HG02798 (cell line): Measurements from ENCODE around the gene SKAP1.

Experiments
- ATAC-seq: cut with Tn5 transposase; IDR thresholded peaks from one replicate; pipeline ENCODE4 v1.9.1; 2021; ENCODE audit warnings: mild to moderate bottlenecking; ENCODE audit not compliant: unreplicated experiment, poor library complexity

Gene SKAP1

DNA sequence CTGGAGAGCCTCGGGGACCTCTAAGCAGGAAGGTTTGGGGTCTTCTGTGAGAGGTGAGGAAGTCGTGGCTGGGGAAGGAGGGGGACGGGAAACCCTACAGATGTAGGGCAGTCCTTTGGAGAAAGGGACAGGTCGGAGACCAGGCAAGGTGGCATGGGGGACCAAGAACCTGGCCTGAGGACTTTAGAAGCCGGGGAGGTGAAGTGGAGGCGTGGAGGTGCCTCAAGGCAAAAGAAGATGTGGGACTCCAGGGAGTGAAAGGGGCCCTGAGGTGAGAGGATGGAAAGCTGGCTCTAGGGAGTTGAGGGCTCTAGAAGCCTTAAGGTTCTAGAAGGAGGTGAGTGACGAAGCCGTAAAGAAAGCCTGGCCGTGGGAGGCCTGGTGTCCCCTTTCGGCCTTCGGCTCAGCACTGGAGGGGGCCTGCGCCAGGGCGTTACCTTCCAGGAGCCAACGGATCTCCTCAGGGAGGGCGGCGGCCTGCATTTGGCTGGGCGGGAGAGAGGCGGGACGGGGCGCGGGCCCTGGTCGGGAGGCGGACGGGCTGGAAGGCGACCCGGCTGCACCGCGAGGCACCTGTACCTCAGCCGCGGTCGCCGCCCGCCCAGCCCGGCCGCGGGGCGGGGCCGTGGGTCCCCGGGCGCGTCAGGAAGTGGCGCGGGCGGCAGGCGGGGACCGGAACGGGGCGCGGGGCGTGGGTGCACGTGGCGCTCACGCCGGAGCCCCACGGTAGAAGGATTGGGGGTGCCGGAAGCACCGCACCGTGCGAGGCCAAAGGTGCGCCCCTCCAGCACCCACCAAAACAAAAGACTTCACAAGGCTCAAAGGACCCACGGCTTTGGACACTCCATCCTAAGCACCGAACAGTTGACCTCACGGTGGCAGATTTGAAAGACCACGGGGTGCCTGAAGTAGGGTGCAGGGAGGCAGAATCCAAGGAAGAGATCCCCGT, at the start of gene SKAP1:
Gene SKAP1, minus strand, starts transcription at position 577 of the 949 bp plus-strand sequence.
- peak; percentile 86 for ATAC-seq

DNA sequence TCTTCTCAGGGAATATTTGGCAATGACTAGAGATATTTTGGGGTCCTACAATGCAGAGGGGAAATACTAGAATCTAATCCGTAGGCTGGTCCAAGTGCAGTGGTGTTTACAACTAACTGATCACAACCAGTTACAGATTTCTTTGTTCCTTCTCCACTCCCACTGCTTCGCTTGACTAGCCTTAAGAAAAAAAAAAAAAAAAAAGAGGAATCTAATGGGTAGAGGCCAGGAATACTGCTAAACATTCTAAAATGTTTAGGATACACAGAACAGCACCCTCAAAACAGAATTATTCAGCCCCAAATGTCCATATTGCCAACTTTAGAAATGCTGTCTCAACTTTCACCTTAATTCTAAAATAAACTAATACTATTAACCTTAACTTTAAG, 49.0 kb upstream of the SKAP1 start:
- ATAC-seq, result no peak

DNA sequence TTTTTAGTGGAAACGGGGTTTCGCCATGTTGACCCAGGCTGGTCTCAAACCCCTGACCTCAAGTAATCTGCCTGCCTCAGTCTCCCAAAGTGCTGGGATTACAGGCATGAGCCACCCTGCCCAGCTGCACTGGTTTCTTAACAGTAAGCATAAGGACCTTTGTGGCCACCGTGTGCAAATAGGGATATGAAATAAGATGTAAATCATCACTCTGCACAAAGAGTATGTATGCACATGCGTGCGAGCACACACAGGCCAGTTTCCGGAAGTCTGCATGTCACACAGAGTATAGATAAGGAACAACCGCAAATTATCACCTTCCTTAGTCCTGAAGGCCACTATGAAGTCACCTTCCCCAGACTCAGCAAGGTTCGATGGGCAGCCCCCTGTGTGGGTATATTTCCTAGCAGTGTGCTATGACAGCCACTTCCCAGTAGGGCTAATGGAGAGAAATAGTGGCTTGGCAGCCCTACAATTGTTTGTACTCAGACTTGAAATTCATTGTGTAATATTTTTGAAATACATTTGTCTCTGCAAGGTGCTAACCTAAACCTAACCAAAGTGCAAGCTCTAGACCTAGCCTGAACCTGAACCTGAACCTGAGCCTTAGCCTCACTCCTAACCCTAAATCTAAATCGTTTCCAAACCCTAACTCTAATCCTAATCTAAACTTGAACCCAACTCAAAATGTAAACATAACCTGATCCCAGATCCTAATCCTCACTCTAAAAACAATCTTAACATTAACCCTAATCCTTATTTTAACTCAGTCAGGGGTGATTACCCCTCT, 48.4 kb upstream of the SKAP1 start:
- peak; percentile 88 for ATAC-seq

DNA sequence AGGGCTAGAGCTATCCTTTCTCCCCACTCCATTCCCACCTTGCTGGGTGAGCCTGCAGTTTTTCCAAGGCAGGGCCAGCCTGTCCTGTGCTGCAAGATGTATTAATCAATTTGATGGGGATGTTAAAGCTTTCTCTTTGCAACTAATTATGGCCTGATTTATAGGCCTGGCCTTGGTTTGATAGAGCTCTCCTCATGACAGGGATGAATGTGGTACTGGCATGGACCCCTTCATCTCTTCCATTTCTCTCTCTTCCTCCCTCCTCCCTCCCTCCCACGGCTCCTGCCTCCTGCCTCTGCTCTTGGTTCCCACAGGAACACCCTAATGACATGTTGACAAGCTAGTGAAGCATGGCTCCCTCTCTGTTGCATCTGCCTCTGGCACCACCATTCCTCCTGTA, 47.2 kb upstream of the SKAP1 start:
- no peak for ATAC-seq

DNA sequence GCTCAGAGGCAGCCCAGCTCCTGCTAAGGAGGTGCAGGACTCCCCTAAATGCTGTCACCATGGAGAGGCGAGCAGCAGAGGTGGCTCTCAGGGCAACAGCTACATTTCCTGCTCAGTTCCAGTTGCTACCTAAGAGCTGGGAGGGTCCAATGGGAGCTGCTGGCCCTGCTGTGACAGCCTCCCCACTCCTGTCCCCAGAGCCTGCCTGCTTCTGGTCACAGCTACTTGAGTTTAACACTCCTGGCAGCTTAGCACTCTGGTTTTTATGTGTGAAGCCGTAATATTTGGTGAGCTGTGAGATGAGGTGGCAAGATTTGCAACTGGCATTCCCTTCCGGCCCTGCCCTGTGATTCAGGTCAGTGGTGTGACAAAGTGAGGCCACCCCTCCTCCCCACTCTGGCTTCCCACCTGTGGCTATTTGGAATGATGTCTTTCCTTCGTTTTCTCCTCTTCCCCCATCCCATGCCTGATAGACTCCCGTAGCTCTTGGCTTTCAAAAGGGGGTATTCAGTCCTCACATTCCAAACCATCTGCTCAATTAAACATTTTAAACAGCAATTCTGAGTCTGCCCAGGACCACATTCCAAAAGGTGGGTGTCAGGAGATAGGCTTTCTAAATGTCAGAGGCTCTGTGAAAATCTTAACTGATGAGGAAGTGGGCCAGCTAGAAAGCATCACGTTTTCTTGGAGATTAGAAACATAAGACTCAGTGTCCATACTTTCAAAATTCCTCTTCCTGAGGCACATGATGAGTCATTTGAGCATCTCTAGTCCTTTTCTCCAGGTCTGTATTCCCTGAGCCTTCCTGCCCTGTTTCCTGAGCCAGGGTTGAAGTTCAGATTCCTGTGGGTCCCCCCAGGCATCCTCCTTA, 42.6 kb upstream of the SKAP1 start:
- ATAC-seq, result no peak

DNA sequence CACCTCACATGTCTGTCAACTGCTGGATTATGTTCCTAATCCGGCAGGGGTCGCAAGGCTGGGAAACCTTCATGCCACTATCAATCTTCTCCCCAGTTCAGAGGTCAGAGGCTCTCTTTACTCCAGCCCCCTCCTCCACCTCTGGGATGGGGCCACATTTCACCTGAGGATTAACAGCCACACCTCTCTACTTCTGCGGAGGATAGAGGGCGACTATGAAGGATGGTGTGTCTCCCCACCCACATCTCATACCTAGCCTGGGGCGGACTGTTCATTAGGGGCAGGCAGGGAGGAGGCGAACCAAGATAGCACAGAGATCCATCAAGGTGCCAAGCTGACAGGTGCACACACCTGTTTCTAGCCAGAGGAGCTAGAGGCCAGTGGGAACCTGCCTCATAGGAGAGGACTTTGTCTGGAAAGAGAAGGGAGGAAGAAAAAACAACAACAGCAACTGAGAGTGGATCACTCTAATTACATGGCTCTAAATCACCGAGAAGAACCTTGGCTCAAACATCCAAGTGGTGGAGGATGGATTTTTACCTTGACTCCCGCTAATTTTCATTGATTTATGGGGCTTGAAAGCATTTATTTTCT, 41.9 kb upstream of the SKAP1 start:
- ATAC-seq, result no peak

DNA sequence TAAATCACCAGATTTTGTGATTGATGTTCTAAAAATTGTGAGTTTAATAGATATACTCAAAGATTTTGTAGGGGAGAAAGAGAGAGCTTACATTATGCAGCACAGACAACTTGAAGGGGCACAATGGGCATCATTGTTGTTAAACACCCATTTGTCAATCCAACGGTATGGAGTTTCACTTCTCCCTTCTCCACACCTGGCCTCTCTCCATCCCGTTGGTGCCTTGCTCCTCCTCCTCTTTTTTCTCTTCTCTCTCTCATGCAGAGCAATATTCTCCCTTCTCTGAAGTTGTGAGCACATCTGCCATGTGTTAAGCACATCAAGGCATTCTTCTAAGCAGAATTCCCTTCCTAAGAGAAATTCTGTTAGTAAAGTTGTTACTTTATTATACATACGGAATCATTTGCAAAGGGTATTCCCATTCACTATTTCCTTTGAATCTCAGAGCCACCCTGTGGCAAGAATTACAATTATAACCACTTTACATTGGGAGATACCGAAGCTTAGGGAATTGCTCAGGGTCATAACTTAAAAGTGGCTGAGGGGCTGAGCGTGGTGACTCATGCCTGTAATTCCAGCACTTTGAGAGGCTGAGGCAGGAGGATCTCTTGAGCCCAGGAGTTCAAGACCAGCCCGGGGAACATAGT, 40.5 kb upstream of the SKAP1 start:
- ATAC-seq, result no peak

DNA sequence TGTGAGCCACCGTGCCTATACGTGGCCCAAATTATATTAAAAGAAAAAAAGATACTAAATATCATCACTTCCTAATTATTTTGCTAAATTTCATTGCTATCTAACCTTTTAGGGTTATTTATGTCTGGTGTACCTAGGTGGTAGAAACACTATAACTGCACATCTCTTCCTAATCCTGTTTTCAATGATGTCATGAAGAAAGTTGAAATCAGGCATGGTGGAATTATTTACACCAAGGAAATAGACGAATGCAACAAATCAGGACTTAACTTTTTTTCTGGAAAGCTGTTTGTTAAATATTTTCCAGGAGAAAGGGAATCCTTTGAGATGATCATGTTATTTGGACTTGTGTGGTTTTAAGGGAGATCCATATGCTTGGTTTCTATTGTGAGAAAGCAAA, 39.2 kb upstream of the SKAP1 start:
- no peak for ATAC-seq

DNA sequence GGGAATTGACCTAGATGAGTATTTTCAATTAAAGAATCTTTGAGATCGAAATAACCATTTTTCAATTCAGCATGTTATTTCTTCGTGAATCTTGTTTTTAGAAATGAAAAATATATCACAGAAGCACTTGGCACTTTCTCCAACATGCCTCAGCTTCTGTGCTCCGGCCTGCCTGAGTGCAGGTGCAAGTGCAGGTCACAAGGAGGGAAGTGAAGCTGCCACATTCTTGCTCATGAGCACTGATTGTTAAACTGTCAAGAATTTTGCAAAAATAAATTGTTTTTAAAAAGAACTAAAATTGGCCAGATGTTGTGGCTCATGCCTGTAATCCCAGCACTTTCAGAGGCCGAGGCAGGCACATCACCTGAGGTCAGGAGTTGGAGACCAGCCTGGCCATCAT, 38.3 kb upstream of the SKAP1 start:
- ATAC-seq, result no peak

DNA sequence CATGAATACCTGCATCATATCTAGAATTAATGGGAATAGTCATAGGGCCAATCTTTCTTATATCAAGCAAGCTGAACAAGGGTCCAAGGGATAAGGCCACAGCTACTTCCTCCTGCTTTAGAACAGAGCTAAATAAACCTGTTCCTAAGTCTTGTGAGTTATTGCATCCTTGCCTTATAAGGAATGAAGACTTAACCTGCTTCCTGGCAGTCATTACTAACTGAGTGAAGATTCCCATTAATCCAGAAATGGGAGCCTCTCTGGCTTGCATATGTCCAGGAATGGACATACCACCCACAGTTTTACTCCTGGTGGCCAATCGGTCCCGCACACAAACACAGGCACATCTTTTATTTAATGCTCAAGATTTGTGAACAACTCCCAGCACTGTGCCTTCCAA, 35.9 kb upstream of the SKAP1 start:
- no peak for ATAC-seq

DNA sequence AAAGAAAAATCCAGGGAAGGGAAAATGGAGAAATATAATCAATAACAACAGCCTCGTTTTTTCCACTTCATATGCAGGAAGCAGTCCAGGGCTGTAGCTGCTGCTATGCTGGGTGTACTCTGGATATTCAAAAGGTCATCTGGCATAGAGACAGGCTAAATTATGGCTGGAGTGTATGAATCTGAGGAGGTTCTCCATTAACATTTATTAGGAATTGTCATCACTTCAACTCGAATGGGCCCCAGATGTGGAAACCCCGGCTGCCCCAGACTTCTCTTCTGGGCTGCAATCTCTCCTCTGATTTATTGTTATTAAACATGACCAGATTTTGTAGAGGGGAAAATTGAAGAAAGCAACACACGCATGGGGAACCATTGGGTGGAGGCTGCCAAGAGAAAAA, 33.5 kb upstream of the SKAP1 start:
- no peak for ATAC-seq

DNA sequence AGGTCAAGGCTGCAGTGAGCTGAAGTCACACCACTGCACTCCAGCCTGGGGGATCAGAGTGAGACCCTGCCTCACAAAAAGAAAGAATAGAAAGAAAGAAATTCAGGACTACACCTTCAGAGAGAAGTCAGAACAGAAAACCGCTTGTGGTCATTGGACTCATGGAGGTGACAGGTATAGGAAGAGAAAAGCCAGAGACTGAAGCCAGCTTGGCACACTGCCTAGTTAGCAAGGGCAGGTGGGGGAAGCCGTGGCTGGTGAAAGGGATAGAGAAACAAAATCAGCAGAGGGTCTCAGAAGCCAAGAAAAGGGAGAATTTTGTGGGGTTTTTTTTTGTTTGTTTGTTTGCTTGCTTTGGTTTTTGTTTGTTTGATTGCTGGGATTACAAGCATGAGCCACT, 32.9 kb upstream of the SKAP1 start:
- ATAC-seq, result no peak

DNA sequence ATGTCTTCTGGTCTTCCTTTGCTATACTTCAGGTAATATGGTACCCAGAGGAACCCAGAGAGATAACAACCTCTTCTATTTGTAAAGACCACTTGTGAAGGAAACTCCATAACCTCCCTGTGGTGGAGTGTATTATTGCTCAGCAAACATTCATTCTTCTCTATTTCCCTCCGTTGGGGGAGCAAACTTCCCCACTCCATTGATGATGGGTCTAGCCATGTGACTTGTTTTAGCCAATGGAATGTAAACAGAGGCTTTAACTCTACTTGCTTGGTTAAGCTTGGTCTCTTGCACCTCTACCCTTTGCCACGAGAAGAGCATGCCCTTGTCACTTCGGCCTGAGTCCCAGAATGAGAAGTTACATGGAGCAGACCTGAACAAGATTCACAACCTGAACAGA, 30.0 kb upstream of the SKAP1 start:
- no peak for ATAC-seq

DNA sequence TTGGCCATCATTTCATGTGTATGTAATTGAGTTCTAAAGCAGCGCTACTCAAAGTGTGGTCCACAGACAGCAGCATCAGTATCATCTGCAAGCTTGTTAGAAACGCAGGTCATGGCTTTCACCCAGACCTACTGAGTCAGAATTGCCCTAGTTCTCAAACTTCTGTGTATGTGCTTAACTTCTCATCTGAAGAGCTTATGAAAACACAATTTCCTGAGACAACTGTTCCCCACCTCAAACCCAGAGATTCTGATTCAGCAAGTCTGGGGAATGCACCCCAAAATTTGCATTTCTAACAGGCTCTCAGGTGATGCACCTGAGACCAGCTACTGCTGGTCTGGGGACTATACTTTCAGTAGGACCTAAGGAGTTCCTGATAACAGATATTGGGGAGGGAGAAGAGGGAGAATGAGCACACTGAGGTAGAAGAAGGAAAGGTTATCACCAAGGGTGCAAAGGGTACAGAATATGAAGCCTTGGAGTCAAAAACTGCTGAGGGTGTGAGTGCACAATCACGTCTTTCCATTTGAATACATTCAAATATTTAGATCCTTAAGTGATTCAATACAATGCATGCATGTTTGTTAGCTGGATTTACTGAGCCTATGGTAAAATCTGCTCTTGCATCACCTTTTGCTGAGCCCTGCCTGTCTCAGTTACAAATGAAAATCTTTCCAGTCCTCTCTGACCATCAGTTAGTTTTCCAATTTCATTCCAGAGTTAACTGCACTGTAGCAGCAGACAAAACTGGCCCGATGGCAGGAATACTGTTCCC, 29.2 kb upstream of the SKAP1 start:
- ATAC-seq, result no peak

DNA sequence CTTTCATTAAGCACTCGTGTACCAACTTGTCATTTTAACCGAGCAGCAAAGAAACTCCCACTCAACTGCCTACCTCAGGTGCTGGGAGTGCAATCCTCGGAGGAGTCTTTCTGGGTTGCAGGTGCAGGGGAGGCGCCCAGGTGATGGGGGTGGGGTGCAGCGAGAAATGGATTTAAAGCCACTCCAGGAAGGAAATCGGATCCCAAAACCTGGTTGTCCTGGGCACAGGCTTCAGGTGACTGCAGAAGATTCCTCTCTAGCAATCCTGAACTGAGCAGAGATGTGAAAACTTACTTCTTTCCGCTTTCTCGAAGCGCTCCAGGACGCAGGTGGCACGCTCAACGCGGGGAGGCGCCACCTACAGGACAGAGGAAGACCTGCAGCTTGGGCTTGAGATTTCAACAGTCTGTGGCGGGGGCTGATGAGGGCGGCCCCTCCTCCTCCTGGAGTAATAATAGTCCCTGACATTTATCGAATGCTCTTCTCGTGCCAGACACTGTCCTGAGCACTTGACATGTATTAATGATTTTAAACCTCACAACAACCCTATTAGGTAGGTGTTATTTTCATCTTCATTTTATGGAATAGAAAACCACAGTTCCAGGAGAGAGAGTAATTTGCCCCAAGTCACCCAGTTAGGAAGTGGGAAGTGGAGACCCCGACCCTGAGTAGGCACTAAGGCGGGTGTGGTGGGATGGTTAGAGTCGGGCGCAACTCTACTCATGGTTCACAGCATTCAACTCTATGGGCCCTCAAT, 27.2 kb upstream of the SKAP1 start:
- ATAC-seq, result no peak

DNA sequence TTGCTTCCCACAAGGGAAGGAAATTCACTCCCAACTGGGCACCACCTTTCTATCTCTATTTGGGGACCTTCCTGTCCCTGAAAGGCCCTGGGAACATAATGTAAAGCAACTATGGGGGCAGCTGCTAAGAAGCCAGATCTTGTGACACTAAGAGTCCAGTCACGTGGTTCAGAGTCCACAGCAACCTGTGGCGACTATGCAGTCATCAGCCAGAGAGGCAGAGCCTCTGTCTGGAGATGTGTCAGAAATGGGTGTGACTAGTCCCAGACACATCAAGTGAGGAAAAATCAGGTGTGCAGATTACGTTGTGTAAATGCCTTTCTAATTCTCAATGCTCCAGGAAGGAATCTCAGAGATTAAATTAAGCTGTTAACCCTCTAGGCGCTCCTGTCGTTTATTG, 26.6 kb upstream of the SKAP1 start:
- ATAC-seq, result no peak

DNA sequence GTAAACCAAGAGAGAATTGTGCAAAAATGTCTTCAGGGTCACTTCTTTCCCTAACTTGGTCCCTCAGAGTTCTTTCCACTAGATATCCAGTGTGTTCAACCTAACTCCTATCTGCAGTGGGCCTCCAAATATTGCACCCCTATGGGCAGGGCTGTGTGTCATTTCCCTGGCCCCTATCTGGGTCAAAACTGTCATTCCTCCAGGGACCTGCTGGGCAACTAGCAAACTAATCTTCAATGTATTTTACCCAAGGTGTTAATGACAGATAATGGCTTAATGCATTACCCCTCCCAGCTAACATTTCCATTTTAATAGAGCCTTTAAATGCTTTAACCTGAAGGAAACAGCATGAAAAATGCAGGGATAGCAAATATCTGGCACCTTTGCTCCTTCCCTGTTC, 25.8 kb upstream of the SKAP1 start:
- no peak for ATAC-seq

DNA sequence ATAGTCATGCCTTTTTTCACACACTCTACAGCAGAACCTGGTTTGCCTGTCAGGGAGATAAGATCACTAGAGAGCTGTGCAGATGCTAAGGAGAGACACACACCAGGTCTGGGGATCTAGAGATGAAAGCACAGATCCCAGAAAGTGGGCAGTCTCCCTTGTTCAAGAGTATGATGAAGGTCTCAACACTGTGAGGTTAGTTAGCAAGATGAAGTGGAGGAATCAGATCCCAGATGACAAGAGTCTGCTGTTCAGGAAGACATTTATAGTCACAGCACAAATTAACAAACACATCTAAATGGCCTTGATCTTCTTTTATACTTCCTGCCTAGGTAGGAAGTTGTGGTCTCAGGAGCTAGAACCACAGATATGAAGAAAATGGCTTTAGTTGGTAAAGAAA, 23.4 kb upstream of the SKAP1 start:
- no peak for ATAC-seq
